OCI-LY7 (cell line): ENCODE results near the gene BICC1. TPM values are rescaled to one million over a fixed set of nuclear protein-coding genes. Genes with fewer than 3 reads are reported as not detected.

Experiments used
- BruUV-seq: library from RNA; stranded (reverse); fragments of 400-500 nt; replicated peaks from 2 replicates; lab custom pipeline; 2021; lab: Mats Ljungman, UMichigan
- CTCF ChIA-PET: fragments of 300-600 bp; sonication (Branson Sonifier 250); formaldehyde crosslinking; loops from one replicate; lab custom pipeline; 2022; ENCODE audit warnings: antibody characterized with exemption; ENCODE audit not compliant: unreplicated experiment; lab: Charles Lee
- POLR2A ChIA-PET: fragments of 300-600 bp; sonication (Branson Sonifier 250); formaldehyde crosslinking; loops from one replicate; lab custom pipeline; 2022; ENCODE audit warnings: antibody characterized with exemption; lab: Charles Lee
- DNase-seq: peaks from one replicate; pipeline ENCODE4 v3.0.0-alpha.2; 2015; ENCODE audit warnings: low spot score
- H2AFZ ChIP-seq: fragments of 200-600 bp; sonication (generic), shearing (Covaris generic); 2 replicates; pipeline ENCODE4 v1.6.1; 2014; ENCODE audit warnings: mild to moderate bottlenecking, antibody characterized with exemption, low read length, moderate library complexity
- H3K27ac ChIP-seq: fragments of 200-600 bp; sonication (generic); 2 replicates; pipeline ENCODE4 v1.5.1; 2014; ENCODE audit warnings: mixed run types, low read depth, mild to moderate bottlenecking, moderate library complexity, low read length, inconsistent platforms; ENCODE audit not compliant: poor library complexity, severe bottlenecking
- H3K36me3 ChIP-seq: fragments of 200-600 bp; sonication (generic); 2 replicates; pipeline ENCODE4 v1.6.1; 2014; ENCODE audit warnings: mild to moderate bottlenecking, antibody characterized with exemption, low read length, moderate library complexity, mixed read lengths; ENCODE audit not compliant: insufficient read depth
- H3K4me1 ChIP-seq: fragments of 200-600 bp; sonication (generic); 2 replicates; pipeline ENCODE4 v1.5.1; 2014; ENCODE audit warnings: mild to moderate bottlenecking, low read length; ENCODE audit not compliant: insufficient read depth, poor library complexity, severe bottlenecking
- H3K4me2 ChIP-seq: fragments of 200-600 bp; sonication (generic); 2 replicates; pipeline ENCODE4 v1.6.1; 2014; ENCODE audit warnings: mild to moderate bottlenecking, low read length
- H3K4me3 ChIP-seq: fragments of 200-600 bp; sonication (generic); 2 replicates; pipeline ENCODE4 v1.5.1; 2014; ENCODE audit warnings: mild to moderate bottlenecking, low read depth, low read length; ENCODE audit not compliant: poor library complexity, severe bottlenecking
- H3K79me2 ChIP-seq: fragments of 200-600 bp; sonication (generic); 2 replicates; pipeline ENCODE4 v1.6.1; 2016; ENCODE audit warnings: low read depth, mild to moderate bottlenecking, low read length, moderate library complexity, mixed read lengths; ENCODE audit not compliant: insufficient read depth
- H3K9me2 ChIP-seq: fragments of 200-600 bp; sonication (generic); 2 replicates; pipeline ENCODE4 v1.6.1; 2016; ENCODE audit warnings: mild to moderate bottlenecking, low read length, mixed read lengths; ENCODE audit not compliant: insufficient read depth
- H3K9me3 ChIP-seq: fragments of 200-600 bp; sonication (generic); 2 replicates; pipeline ENCODE4 v1.6.1; 2014; ENCODE audit warnings: mild to moderate bottlenecking, mixed run types, low read length, mixed read lengths
- H4K20me1 ChIP-seq: fragments of 200-600 bp; sonication (generic); 2 replicates; pipeline ENCODE4 v1.6.1; 2014; ENCODE audit warnings: mild to moderate bottlenecking, antibody characterized with exemption, low read length, moderate library complexity, mixed read lengths; ENCODE audit not compliant: insufficient read depth
- CTCF ChIP-seq: fragments of 200-600 bp; sonication (generic); conservative IDR thresholded peaks from 2 replicates; pipeline ENCODE4 v1.5.1; 2014; ENCODE audit warnings: mild to moderate bottlenecking, antibody characterized with exemption, low read length, moderate library complexity, mixed read lengths
- EZH2phosphoT487 ChIP-seq: fragments of 200-600 bp; sonication (generic); IDR thresholded peaks from 2 replicates; pipeline ENCODE4 v1.6.1; 2018; ENCODE audit warnings: low read depth, borderline replicate concordance, mild to moderate bottlenecking, mixed run types, antibody characterized with exemption, low read length, moderate library complexity, mixed read lengths
- intact Hi-C: fragments of 100-400 bp; cut with micrococcal nuclease; formaldehyde crosslinking; loops from one replicate; pipeline ENCODE4 v1.10.0; 2022; ENCODE audit not compliant: unreplicated experiment
- total RNA-seq, 2 experiments: library from RNA; depleted of rRNA in 1 of 2; stranded (reverse); fragments of >200 nt in 1 of 2; shearing (Covaris generic) in 1 of 2; gene quantifications; 2 replicates each; pipeline ENCODE4 v1.2.3, GENCODE V29; 2014 to 2022

The BICC1 gene
- total RNA-seq, 2 experiments from 2014 or later: not detected

DNA sequence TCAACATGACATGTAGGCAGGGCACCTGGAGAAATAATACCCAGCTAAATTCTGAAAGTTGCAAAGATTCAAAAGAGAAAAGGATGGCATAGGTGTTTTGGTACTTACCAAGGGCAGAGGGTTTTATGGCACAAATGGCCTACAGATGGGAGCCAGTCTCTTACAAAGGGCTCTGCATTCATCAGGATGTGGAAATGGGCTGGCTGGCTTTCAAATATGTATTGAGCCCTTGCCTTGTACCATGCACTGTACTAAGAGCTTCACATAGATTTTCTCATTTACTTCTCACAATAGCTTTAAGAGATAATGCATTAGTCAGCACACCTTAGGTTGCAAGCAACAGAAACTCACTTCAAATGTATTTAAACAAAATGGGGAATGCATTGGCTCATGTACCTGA is 327.1 kb downstream of the BICC1 start:
- H3K79me2 ChIP-seq: no peaks in the 10 kb centered on the region
- H3K9me2 ChIP-seq: no peaks in the 10 kb centered on the region
- no peak overlapping the region for H3K27ac ChIP-seq
- no peak overlapping the region for H3K4me3 ChIP-seq
- no peak overlapping the region for H2AFZ ChIP-seq
- ChIA-PET CTCF (no interaction called here), POLR2A (interaction anchor here (0.7 to 0.8 kb wide), 2 partner anchors 9 to 83 kb away, joined by 3 to 4 read pairs; no protein-coding TSS in a partner anchor)
- no peak for TF ChIP-seq CTCF
- TF ChIP-seq EZH2phosphoT487: no peak
- H3K4me2 ChIP-seq: no peak overlapping the region
- DNase-seq: no peak
- H3K4me1 ChIP-seq: no peaks in the 10 kb centered on the region
- no peaks in the 10 kb centered on the region for H3K36me3 ChIP-seq
- no peaks in the 10 kb centered on the region for H4K20me1 ChIP-seq
- intact Hi-C loops: no loop called here
- no TSS peak for BruUV-seq
- no peaks in the 10 kb centered on the region for H3K9me3 ChIP-seq

- Histone ChIP-seq H3K9me2 (no peaks in the 10 kb centered on the region), H3K36me3 (no peaks in the 10 kb centered on the region), H3K4me2 (no peak overlapping the region), H2AFZ (no peak overlapping the region), H3K79me2 (no peaks in the 10 kb centered on the region), H3K4me1 (no peaks in the 10 kb centered on the region), H3K9me3 (no peaks in the 10 kb centered on the region), H4K20me1 (no peaks in the 10 kb centered on the region), H3K4me3 (no peak overlapping the region), H3K27ac (no peak overlapping the region)
- no peak for DNase-seq
- intact Hi-C loops: no loop called here
- no peak for TF ChIP-seq EZH2phosphoT487
- TF ChIP-seq CTCF: no peak
- CTCF ChIA-PET: no interaction called here
- no TSS peak for BruUV-seq
- POLR2A ChIA-PET: interaction anchor here (1.1 kb wide), 1 partner anchor 19 kb away, joined by 4 read pairs; no protein-coding TSS in a partner anchor
Measured at GRCh38 chr10:58840840-58841435, 328.3 kb downstream of the BICC1 start.

DNA sequence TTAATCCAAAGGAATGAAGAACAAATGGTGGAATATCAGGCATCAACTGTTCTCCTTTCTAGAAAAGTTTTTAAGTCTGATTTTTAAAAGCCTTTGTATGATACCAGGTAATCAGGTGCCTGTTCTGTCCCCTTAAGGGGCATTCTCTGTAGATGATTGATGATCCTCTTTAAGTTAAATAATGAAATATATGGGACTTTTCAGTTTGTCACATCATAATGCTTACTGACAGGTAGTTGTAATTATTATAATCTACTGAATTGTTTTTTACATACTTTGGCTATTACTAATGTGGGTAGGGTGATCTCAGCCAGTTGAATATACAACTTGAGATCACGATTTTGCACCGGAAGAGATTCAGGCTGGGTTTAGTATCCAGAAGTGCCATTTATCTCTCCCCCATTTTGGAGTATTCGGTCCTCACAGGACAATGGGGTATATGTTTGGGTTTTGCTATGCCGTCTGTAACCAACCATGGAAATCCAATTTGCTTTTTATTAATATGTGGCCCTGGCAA is 330.2 kb downstream of the BICC1 start:
- CTCF ChIA-PET: no interaction called here
- no peak for DNase-seq

More for the DNA sequence above, 330.2 kb downstream of the BICC1 start:
- intact Hi-C loops: no loop called here
- no peaks in the 10 kb centered on the region for H3K9me3 ChIP-seq
- no peaks in the 10 kb centered on the region for H3K4me1 ChIP-seq
- H4K20me1 ChIP-seq: no peaks in the 10 kb centered on the region
- H3K4me3 ChIP-seq: no peak overlapping the region
- H3K79me2 ChIP-seq: no peaks in the 10 kb centered on the region
- POLR2A ChIA-PET: no interaction called here
- no peak overlapping the region for H2AFZ ChIP-seq
- H3K4me2 ChIP-seq: no peak overlapping the region
- no peak overlapping the region for H3K27ac ChIP-seq
- TF ChIP-seq EZH2phosphoT487 (no peak), CTCF (no peak)
- no peaks in the 10 kb centered on the region for H3K9me2 ChIP-seq
- BruUV-seq: no TSS peak
- H3K36me3 ChIP-seq: no peaks in the 10 kb centered on the region
